GM19025 (cell line): Measurements from ENCODE around the gene MAST3.
A peak's percentile ranks its signal among the peaks of the same experiment; 100 is the strongest.

Experiments
- ATAC-seq: cut with Tn5 transposase; IDR thresholded peaks from one replicate; pipeline ENCODE4 v1.9.1; 2021; ENCODE audit warnings: mild to moderate bottlenecking, low read depth, moderate library complexity; ENCODE audit not compliant: unreplicated experiment

MAST3 gene

DNA sequence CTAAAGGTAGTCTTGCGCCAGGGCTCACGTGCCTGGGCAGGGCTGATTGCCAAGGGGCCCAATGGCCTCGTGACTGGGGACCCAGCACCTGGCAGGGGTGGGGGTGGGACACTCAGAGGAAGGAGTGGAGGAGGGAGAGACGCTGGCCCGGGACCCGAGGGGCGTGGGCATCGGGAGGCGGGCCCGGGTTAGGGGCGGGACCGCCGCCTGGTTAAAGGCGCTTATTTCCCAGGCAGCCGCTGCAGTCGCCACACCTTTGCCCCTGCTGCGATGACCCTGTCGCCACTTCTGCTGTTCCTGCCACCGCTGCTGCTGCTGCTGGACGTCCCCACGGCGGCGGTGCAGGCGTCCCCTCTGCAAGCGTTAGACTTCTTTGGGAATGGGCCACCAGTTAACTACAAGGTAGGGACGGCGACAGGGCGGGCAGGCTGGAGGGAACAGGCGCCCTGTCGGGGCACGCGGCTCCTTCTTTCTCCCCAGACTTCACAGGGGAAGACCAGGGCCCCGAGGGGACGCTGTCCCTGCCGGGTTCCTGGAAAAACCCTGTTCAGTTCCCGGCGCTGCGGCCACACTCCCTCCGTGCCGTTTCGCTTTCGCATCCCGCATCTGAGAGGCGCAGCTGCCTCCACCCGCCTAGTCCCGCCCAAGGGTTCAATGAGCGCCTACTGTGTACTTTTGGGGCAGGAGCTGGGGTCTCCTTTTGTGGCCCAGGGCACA lies 76.2 kb downstream of the MAST3 start, which contains the start of gene IFI30:
TSS of gene IFI30 (plus strand) at position 242 of the 717 bp plus-strand sequence. CDS start at position 271, 29 bp downstream.
- peak; percentile 41 for ATAC-seq

DNA sequence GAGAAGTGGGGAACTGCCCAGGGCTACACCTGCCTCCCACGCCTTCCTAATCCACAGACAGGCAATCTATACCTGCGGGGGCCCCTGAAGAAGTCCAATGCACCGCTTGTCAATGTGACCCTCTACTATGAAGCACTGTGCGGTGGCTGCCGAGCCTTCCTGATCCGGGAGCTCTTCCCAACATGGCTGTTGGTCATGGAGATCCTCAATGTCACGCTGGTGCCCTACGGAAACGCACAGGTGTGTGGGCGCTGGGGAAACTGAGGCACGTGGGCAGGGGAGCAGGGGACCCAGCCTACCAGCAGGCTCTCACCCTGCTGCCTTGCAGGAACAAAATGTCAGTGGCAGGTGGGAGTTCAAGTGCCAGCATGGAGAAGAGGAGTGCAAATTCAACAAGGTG lies 77.4 kb downstream of the MAST3 start:
- no peak for ATAC-seq

DNA sequence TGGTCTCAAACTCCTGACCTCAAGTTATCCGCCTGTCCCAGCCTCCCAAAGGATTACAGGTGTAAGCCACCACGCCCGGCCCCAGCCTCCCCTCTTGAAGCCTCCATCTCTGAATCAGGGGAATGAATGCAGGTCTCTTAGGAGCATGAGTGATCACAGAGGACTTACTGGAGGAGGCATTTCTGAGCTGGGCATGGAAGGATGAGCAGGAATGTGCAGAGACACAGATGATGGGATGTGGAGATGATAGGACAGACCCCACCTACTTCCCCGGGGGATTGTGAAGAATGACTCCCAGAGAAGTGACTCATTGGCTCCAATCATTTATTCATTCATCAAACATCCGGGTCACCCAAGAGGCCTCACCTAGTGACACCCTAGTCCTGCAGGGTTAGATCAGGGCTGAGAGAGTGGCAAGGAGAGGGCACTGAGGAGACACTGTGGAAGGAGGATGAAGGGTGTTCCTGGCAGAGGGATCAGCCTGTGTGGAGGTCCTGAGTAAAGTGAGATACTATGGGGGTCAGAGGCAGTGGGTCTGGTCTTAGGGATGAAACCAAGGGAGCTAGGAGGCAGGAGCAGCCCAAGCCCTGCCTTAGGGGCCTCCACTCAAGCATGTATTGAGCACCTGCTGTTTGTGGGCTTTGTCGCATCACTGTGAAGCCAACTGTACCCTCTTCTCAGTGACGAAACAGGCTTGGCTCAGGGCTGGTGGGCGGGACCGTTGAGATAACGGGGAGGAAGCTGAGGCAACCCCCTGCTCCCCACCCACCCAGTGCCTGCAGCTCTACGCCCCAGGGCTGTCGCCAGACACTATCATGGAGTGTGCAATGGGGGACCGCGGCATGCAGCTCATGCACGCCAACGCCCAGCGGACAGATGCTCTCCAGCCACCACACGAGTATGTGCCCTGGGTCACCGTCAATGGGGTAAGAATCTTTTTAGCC lies 79.1 kb downstream of the MAST3 start:
- no peak for ATAC-seq

DNA sequence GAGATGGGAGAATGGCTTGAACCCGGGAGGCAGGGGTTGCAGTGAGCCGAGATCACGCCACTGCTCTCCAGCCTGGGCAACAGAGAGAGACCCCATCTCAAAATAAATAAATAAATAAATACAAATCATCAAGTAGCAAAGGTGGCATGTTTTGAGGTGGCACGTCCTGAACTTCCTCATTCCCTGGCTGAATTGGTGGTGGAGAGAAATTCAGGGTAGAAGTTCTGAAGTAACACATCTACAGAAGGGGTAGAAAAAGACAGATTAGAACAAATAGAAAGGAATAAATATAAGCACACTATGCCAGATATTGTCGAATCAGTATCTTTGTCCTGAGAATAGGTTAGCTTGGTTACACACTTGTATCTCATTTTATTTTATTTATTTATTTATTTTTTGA lies 82.4 kb downstream of the MAST3 start:
- ATAC-seq = no peak

DNA sequence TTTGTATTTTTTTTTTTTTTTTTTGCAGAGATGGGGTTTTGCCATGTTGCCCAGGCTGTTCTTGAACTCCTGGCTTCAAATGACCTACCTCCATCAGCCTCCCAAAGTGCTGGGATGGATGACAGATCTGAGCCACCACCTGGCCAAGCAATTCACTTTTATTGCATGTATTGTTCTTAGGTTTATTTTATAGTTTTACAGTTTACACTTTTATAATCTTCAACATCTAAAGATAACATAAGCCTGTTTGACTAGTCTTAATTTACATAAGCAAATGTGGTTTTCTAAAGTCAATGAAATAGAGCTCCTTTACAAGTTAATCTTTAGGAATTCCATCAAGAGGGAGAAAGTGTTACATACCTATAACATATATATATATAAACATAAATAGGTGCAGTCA lies 86.0 kb downstream of the MAST3 start:
- ATAC-seq = no peak

DNA sequence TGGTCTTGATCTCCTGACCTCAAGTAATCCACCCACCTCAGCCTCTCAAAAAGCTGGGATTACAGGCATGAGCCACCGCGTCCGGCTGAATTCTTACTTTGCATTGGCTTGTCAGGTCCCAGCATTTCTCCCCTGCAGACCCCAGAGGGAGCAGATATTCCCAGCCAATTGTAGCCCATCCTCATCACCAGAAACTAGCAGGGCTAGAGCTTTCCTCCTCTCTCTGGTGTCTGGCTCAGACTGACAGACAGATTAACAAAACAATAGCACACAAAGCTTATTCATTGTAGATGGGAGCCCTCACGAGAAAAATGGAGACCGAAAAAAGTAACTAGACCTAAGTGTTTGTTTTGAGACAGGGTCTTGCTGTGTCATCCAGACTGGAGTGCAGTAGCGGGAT lies 88.0 kb downstream of the MAST3 start:
- no peak for ATAC-seq

DNA sequence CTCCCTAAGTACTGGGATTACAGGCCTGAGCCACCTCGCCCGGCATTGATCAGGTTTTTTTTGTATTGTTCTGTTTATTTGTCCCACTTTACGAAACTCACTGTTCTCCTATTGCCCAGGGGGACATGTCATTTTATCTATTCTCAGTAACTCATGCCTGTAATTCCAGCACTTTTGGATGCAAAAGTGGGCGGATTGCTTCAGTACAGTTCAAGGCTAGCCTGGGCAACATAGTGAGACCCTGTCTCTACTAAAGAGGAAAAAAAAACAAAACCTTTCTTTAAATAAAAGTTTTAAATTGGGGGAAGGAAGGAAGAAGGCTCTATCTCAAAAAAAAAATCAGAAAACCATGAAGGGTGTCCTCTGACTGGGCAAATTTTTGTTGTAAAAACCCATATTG lies 92.7 kb downstream of the MAST3 start:
- no peak for ATAC-seq

DNA sequence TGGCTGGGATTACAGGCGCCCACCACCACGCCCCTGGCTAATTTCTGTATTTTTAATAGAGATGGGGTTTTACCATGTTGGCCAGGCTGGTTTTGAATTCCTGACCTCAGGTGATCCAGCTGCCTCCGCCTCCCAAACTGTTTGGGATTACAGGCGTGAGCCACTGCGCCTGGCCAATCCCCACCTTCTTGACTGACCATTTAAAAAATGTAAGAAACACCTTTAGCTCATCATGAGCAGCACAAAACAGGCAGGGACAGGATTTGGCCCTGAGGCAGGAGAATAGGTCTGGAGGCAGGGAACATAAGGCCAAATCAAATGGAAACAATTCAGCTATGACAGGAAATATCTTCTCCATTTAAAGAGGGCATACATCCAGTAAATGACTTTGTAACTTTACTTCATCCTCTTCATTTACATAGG lies 94.1 kb downstream of the MAST3 start:
- ATAC-seq = no peak

DNA sequence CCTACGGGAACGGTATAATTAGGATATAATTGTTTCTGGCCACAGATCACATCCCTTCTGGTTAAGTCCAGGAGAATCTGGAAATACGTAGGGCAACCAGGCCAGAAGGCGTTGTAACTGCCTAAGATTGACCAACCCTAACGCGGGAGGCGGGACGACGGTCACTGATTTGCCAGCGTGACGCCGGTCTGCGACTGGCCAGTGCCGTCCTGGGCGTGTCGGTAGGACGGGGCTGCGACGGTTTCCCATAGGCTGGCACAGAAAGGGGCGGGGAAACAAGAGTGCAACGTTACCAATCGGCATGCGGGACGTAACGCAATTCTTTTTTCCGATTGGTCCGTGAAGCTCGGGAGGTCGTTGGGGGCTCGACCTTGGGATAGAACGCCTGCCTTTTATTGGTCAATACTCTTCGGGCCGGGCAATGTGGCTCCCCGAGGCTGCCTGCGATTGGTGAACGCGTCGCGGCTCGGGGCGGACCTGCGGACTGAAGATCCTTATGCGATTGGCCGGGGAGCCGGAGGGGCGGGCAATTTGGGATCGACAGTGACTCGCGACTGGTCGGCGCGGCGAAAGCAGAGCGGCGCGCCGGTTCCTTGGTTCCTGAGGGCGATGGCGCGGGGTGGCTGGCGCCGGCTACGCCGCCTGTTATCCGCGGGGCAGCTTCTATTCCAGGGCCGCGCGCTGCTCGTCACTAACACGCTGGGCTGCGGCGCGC lies 95.3 kb downstream of the MAST3 start, which contains the start of gene MPV17L2:
TSS of gene MPV17L2 (plus strand) at position 546 of the 715 bp plus-strand sequence. CDS start at position 610, 64 bp downstream.
- ATAC-seq = peak; percentile 87

DNA sequence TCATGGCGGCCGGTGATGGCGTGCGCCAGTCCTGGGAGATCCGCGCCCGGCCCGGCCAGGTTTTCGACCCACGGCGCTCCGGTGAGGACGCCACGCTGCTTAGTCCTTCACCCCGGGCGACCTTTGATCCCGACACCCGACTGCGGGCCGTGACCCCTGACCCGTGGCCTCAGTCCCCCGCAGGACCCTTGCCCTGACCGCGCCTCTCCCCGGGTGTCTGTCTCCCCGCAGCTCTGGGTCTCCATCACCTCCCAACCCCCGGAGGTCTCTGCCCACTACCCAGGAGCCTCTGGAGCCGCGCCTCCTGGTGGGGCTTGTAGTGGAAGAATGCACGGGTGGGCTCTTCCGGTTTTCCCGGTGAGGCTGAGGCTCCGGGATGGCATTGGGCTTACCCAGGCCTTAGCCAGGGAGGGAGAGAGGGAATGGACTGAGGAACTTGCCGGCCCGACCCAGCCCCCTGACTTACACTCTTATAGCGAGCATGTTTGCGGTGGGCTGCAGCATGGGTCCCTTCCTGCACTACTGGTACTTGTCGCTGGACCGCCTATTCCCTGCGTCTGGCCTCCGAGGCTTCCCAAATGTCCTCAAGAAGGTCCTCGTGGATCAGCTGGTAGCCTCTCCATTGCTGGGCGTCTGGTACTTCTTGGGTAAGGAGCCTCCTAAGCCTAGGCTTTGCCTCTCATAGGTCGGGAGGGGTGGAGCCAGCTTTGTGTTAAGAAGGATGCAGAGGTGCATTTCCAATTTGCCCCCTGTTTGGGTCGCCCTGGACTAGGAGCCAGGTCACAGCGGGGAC lies 96.0 kb downstream of the MAST3 start:
- ATAC-seq = no peak

DNA sequence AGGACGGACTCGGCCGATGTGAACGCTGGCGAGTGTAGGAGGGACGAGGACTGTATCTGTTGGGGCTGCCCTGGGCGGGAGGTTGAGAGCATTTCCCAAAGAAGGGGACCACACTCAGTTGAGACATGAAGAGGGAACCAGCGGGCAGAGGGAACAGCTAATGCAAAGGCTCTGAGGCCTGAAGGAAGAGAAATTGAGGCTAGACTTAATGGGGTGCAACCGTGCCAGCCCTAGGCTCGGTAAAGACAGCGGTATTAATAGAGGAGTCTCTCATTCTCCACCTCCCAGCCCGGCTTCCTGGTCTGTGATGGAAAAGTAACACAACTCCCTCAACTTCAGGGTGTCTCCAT lies 96.6 kb downstream of the MAST3 start:
- ATAC-seq = no peak

DNA sequence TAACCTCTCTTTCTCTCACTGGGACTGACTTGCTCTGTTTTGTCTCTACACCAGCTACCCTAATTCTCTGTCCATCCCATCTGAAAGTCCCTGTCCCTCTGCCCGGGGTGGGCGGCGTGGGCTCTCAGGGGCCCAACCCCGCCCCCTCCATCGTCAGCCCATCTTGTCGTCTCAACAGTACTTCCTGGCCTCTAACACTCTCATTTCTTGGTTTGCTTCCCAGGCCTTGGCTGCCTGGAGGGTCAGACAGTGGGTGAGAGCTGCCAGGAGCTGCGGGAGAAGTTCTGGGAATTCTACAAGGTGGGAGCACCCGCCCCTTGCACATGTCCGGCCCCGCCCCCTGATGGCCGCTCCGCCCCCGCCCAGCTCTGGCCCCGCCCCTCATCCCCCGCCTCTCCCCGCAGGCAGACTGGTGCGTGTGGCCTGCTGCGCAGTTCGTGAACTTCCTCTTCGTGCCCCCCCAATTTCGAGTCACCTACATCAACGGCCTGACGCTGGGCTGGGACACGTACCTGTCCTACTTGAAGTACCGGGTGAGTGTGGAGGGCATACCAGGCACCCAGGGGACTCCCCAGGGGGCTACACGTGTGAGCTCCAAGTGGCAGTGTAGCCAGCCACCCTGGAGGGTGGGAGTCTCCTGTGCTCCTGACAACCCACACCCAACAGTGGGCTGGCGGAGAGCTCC lies 97.1 kb downstream of the MAST3 start:
- ATAC-seq = no peak

DNA sequence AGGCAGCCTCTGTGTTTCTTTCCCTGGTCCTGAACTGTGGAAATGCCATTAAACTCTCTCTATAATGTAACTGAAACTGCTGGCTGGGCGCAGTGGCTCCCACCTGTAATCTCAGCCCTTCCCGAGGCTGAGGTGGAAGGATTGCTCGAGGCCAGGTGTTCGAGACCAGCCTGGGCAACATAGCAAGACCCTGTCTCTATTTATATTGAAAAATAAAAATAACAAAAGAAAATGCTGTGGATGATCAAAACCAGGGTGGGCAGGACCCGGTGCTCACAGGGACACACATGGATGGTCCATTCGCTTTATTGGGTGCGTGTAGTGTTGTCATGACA lies 98.9 kb downstream of the MAST3 start:
- ATAC-seq = no peak

DNA sequence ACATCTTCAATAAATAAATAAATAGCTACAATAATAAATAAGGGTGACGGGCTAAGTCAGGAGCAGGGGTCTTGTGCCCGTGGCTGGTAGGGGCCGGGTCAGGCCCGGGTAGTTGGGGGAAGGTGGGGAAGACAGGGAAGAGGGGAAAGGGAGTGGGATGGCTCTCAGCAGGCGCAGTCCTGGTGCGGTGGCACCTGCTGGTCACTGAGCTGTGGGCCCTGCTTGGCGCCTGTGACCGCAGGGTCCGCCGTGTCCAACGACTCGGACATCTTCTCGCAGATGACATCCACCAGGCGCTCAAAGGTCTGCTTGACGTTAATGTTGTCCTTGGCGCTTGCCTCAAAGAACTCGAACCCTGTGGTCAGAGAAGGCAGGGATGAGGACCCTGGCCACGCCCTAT lies 99.7 kb downstream of the MAST3 start:
- ATAC-seq = no peak

DNA sequence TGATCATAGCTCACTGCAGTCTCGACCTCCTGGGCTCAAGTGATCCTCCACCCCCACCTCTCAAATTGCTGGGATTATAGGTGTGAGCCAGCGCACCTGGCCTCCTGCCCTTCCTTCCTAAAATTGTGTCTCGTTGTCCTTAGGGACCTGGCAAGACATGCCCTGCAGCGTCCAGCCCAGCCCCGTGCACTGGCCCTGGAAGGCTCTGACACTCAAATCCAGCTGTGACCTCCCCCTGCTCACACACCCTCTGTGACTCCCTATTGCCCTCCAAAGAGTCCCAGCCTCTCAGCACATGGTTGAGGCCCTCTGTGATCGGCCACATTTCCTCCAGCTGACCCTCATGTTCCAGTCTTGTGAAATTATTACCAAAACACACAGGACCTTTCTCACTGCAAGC lies 100.4 kb downstream of the MAST3 start:
- no peak for ATAC-seq

DNA sequence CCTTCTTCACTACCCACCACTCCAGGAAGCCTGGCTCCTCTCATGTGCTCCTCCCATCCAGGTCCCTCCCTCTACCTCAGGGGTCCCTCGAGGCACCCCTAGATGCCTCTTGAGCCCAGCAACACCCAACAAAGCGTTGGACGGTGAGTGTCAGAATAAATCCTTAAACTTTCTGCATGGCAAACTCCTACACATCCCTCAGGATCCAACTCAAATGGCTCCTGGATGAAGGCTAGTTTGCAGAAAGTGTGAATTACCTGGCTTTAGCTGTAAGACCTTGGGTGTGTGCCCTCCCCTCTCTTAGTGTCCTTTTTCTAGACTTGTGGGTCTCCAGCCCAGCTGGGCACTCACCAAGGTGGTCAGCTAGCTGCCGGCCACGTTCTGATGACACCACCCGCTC lies 100.8 kb downstream of the MAST3 start:
- no peak for ATAC-seq
